ENCODE results near the gene ARGLU1.

ARGLU1 gene

DNA sequence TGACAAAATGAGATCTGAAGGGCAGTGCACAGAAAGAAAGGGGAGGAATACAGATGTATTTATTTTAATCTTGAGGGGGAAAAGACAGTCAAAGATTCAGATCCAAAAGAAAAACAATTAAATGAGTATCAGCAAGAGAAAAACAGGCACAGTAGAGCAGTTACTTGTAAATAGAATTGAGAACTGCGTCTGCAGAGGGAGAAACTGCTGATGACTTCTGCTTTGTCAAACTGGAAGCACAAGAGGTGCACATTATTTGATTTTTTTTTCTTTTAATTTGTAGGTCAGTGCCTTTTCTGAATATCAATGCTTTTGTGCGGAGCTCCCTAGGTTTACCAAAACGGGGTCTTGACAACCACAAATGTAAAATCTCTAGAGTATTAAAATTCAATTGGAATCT, 69.8 kb downstream of the ARGLU1 start:
- DNase-seq = no peak

DNA sequence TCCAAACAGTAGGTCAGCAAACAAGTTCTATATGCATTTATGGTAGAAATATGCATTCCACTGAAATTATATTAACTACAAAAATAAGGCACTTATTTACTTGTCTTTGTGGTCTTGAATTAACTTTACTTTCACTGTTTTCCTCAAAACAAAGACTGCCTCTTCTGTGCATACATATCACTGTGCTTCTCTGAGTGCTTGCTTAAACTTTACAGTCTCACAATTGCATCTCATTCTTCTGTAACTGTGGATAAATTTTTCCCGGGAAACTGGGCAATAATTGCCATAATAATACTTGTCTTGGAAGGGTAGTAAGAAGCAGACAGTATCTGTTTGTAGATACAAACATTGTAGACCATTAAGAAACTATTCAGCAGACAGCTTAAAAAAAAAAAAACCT, 70.9 kb downstream of the ARGLU1 start:
- DNase-seq = no peak

DNA sequence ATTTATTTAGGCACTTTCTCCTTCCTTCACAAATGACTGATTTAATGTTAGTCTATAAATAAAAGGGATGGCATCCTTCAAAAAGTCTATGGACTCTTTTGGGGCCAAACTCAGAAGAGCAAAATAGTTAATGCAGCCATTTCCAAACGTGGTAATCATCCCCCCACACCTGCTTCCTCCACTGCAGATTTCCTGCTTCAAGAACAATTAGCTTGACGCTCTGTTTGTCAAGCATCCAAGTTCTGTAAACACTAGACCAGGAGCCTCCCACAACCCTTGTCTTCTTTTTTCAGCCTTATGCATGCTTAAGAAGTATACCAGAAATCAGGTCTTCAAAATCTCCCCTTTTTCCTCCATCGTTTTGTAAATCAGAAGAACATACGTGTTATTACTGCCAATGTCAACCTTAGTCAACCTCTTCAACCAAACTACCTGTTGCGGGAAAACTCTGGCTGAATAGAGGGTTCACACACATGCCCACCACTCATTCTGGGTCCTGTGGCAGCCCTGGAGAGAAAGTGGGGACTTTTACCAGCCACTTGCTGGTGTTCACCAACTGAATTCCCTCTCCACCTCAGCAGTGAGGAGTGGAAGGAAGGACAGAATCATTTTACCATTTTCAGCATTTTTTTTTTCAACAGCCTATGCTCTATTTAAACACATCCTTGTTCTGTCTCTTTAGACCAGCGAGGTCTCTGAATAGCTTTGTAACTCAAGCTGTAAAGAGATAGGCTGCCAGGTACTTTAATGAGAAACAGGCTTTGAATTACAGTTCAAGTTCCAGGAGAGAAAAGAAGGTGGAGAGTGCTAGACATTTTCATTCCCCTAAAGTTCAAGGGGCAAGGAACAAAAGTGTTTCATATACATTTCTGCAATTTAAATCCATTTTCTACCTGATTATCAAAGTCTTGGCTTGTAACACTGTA, 71.6 kb downstream of the ARGLU1 start:
- DNase-seq = no peak

DNA sequence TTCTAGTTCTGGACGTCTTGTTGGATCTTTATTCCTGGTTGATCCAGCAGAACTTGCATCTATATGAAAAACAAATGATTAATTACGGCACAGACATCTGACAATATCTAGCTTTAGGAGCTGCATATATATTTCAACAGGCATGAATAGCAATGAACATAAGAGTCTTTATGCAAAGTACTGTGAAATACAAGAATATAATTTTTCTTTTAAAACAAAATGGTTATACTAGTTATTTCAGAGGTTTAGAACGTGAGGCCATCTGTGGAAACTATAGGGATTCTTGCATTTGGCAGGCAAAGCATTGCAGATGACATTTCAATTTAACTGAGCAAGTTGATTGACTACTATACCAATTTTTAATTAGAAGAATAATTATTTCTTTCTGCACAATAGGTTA, 73.0 kb downstream of the ARGLU1 start:
- DNase-seq = no peak

DNA sequence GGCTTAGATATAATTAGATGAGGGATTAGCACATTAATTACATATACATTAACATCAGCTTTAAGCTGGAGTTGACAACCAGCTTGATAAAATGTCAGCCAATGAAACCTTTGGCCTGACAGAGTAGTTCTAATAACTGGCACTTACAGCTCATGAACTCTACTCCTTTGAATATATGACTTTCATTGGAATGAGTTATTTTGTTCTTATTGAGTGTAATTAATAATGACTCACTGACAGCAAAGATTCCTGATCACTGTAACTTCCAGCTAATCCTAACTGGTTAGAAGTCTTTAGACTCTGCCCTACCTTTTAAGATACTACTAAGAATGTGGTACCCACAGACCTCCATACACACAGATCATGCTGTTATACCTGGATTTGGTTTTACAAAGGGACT, 73.4 kb downstream of the ARGLU1 start:
- DNase-seq = no peak

DNA sequence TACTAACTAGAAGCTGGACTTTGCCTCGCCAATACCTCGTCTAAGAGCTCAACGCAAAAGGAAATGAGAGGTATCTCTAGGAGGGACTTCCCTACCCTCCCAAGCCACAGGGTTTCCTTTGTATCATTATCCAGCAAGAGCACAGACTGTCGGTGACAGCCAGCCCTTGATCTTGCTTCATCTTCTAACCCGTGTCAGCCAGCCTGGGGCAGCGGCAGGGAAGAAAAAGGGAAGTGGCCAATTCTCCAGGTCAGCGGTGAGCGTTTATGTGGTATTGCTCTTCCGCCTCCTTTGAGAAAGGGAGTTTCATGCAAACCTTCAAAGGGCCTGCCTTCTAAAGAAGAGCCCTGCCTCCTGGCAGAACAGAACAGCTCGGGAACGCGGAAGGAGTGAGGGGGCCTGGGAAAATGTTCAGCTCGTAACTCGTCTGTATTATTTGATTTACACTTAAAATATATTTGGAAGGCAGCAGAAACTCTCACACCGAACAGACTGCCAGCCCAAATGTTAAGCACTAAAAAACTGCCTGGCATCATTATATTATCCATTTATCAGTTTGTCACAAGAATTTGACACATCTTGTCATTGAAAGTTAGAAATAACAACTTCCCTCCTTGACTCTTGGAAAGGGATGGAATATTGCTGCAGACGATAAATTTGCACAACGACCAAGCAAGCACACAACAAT, 74.3 kb downstream of the ARGLU1 start:
- no peak for DNase-seq

DNA sequence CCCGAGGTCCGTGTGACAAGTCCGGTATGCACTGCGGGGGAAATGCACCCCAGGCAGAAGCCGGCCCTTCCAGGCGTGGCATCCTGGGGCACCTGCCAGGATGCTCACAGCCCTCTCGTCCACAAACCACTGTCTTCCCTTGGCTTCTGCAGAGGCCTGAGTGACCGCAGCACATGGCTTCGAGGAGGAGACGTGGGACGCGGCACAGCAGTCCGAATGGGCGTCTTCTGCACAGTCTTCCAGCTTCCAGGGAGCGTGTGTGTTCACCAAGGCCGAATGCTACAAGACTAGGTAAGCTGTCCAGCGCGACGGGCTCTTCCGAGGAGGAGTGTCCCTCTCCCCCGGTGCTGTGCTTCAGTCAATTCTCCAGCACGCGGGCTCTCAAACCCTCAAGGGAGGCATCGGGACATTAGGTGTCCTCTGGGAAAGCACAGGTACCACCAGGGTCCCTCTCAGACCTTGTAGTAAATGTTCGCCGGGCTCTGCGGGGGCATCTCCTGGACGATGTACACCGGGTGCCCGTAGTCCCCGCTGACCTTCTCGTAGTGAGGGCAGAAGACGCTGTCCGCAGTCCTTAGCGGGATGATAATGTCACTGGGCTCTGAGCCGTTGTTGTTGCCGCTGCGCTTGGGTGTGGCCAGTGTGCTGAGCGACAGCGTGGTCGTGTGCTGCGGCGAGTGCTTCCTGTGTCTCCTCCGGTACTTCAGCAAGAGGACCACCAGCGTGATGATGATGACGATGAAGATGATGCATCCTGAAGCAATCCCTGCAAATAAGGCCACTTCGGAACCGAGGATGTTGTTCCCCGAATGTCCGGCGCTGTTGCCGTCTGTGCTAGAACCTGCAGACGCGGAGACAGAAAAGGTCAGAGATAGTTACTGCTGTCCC, 75.1 kb downstream of the ARGLU1 start:
- DNase-seq = no peak

DNA sequence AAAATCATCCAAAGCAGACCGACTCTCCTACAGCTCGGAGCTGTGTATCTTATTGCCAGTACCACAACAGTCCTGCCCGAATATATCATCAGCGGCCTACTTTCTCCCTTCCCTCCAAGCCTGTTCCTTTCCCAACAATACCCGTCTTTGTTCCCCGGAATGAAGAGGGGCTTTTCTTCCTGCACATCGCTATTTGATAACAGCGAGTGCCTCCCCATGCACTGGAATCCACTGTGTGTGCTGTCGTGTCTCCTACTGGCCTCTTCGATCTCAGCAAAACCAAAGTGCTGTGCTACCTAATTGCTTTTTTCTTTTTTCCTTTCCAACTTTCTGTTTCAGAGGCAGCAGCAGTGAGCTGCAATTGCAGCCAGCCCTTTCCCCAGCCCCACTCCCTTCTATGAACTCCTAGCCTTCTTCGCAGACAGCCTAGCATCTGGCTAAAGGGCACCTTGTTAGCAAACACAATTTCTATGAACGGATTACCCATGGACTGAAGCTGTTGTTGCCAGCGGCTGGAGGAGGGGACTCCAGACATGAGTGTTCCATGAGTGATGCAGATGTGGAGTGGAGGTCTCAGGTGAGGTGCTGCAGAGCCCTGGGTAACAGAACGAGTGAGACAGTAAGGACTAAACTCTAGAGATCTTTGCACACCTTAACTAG, 75.9 kb downstream of the ARGLU1 start:
- no peak for DNase-seq
